K562 (cell line): ENCODE results near the gene TMEM41B. TPM values are rescaled to one million over a fixed set of nuclear protein-coding genes. Genes with fewer than 3 reads are reported as not detected.

Experiments
- ATAC-seq: fragments of 200-7000 bp; cut with Tn5 transposase; 3 replicates; pipeline ENCODE4 v1.9.1; 2020; ENCODE audit warnings: moderate library complexity
- BruUV-seq: library from RNA; stranded (reverse); fragments of 400-500 nt; replicated peaks from 2 replicates; lab custom pipeline; 2021; lab: Mats Ljungman, UMichigan
- CTCF ChIA-PET: fragments of 300-600 bp; formaldehyde crosslinking; extraction: SDS; loops from one replicate; lab custom pipeline; 2021; ENCODE audit warnings: low intra/inter-chr PET ratio; lab: Yijun Ruan, JAX
- POLR2A ChIA-PET: fragments of 300-600, 350-650 bp; sonication (Branson Sonifier 250); formaldehyde crosslinking; extraction: SDS; loops from one replicate; lab custom pipeline; 2021; ENCODE audit warnings: antibody characterized with exemption, inconsistent platforms; lab: Yijun Ruan, JAX
- DNase-seq, 4 experiments: peaks; one replicate each; pipeline versions ENCODE4 v3.0.0 to v3.0.0-alpha.2; 2011 to 2018; ENCODE audit warnings: low spot score in 3 of 4, mixed read lengths in 3 of 4; ENCODE audit errors: extremely low read depth in 1 of 4
- FAIRE-seq: peaks from 2 replicates; lab custom pipeline; 2011; peaks lifted over from hg19 to GRCh38; lab: Jason Lieb, UNC
- H2AFZ ChIP-seq: 2 replicates; pipeline ENCODE4 v1.6.0; 2011; ENCODE audit warnings: low read depth, low read length, control low read depth, inconsistent platforms
- H3K27ac ChIP-seq: fragments of 200-600 bp; 3 replicates; pipeline ENCODE4 v1.8.0; 2011; ENCODE audit warnings: low read depth, mild to moderate bottlenecking, control low read depth, inconsistent platforms, low read length, moderate library complexity, mixed read lengths; ENCODE audit errors: extremely low read depth
- H3K27me3 ChIP-seq, 2 experiments: fragments of 300-600 bp in 1 of 2; 2 replicates in 1 of 2; 3 replicates in 1 of 2; pipeline versions ENCODE4 v1.6.0 to v1.8.0; 2011; ENCODE audit warnings: inconsistent platforms in 2 of 2, low read length in 2 of 2, mild to moderate bottlenecking in 1 of 2, mixed read lengths in 1 of 2, moderate library complexity in 1 of 2; ENCODE audit not compliant: control insufficient read depth in 2 of 2, insufficient read depth in 2 of 2
- H3K36me3 ChIP-seq: fragments of 300-600 bp; 3 replicates; pipeline ENCODE4 v1.8.0; 2011; ENCODE audit warnings: mild to moderate bottlenecking, low read length, inconsistent platforms; ENCODE audit not compliant: control insufficient read depth, insufficient read depth
- H3K4me1 ChIP-seq, 2 experiments: fragments of 200-600 bp in 1 of 2; replicated peaks in 1 of 2; 2 replicates in 1 of 2; 3 replicates in 1 of 2; pipeline versions ENCODE4 v1.5.1 to v1.8.0; 2011; ENCODE audit warnings: inconsistent platforms in 2 of 2, low read length in 2 of 2, mild to moderate bottlenecking in 1 of 2, mixed read lengths in 1 of 2, moderate library complexity in 1 of 2; ENCODE audit not compliant: control insufficient read depth in 2 of 2, insufficient read depth in 2 of 2
- H3K4me2 ChIP-seq: 2 replicates; pipeline ENCODE4 v1.6.1; 2011; ENCODE audit warnings: low read length, control low read depth, inconsistent platforms, mixed read lengths; ENCODE audit not compliant: insufficient read depth
- H3K4me3 ChIP-seq: fragments of 200-600 bp; sonication (generic), shearing (Covaris generic); 2 replicates; pipeline ENCODE4 v1.5.1; 2016; ENCODE audit warnings: control low read depth, inconsistent platforms
- H3K79me2 ChIP-seq: fragments of 200-600 bp; 3 replicates; pipeline ENCODE4 v1.8.0; 2011; ENCODE audit warnings: low read length, inconsistent platforms; ENCODE audit not compliant: control insufficient read depth, insufficient read depth
- H3K9ac ChIP-seq, 2 experiments: 2 replicates each; pipeline versions ENCODE4 v1.6.0 to v1.6.1; 2011; ENCODE audit warnings: low read depth in 2 of 2, low read length in 2 of 2, control low read depth in 1 of 2, inconsistent platforms in 1 of 2, mild to moderate bottlenecking in 1 of 2, mixed read lengths in 1 of 2; ENCODE audit not compliant: insufficient read depth in 1 of 2
- H3K9me1 ChIP-seq: one replicate; pipeline ENCODE4 v1.6.0; 2011; ENCODE audit warnings: inconsistent platforms, mild to moderate bottlenecking, low read length, moderate library complexity; ENCODE audit not compliant: control insufficient read depth, insufficient read depth
- H3K9me3 ChIP-seq: replicated peaks from 2 replicates; pipeline ENCODE4 v1.5.1; 2011; ENCODE audit warnings: low read depth, low read length, inconsistent platforms; ENCODE audit not compliant: control insufficient read depth, insufficient read depth
- H4K20me1 ChIP-seq: replicated peaks from 2 replicates; pipeline ENCODE4 v1.6.1; 2011; ENCODE audit warnings: low read length, inconsistent platforms, mixed read lengths; ENCODE audit not compliant: control insufficient read depth, insufficient read depth
- CBX8 ChIP-seq: fragments of 200-600 bp; sonication (generic); IDR thresholded peaks from 2 replicates; pipeline ENCODE4 v1.6.1; 2012; ENCODE audit warnings: borderline replicate concordance, mixed run types, low read depth, mild to moderate bottlenecking, moderate library complexity, mixed read lengths, low read length, control low read depth, inconsistent platforms; ENCODE audit not compliant: poor library complexity, severe bottlenecking; ENCODE audit errors: extremely low read depth
- ESRRA ChIP-seq: fragments of 450-650 bp; IDR thresholded peaks from 2 replicates; pipeline ENCODE4 v1.6.1; 2014; ENCODE audit warnings: low read depth, mild to moderate bottlenecking, moderate library complexity, borderline replicate concordance
- ETV6 ChIP-seq, 3 experiments: fragments of 150-350 bp in 1 of 3; sonication (generic) in 1 of 3; formaldehyde crosslinking in 1 of 3; IDR thresholded peaks; 2 replicates each; pipeline versions ENCODE4 v1.6.1 to v1.8.0; 2014 to 2022; ENCODE audit warnings: borderline replicate concordance in 2 of 3, low read depth in 2 of 3, antibody characterized with exemption in 1 of 3, low read length in 1 of 3, mild to moderate bottlenecking in 1 of 3, missing genetic modification reagents in 1 of 3
- FOXA1 ChIP-seq: fragments of 450-650 bp; IDR thresholded peaks from 2 replicates; pipeline ENCODE4 v1.6.1; 2016; ENCODE audit warnings: mild to moderate bottlenecking, borderline replicate concordance
- FOXK1 ChIP-seq: sonication (generic); formaldehyde crosslinking; IDR thresholded peaks from 2 replicates; pipeline ENCODE4 v1.8.0; 2022; ENCODE audit warnings: missing genetic modification reagents, mild to moderate bottlenecking, borderline replicate concordance
- GABPA ChIP-seq: fragments of 200-800 bp; sonication (Bioruptor generic); conservative IDR thresholded peaks from 2 replicates; pipeline ENCODE4 v1.6.1; 2016; ENCODE audit warnings: low read depth, missing genetic modification characterization, missing compliant biosample characterization
- HDAC6 ChIP-seq: IDR thresholded peaks from 2 replicates; pipeline ENCODE4 v1.6.1; 2012; ENCODE audit warnings: low read depth, mild to moderate bottlenecking, control low read depth, inconsistent platforms, low read length, moderate library complexity
- HLTF ChIP-seq: fragments of 450-650 bp; IDR thresholded peaks from 2 replicates; pipeline ENCODE4 v1.6.1; 2016
- KLF16 ChIP-seq: IDR thresholded peaks from 2 replicates; pipeline ENCODE4 v1.6.1; 2016; ENCODE audit warnings: antibody characterized with exemption
- MEIS2 ChIP-seq: fragments of 450-650 bp; IDR thresholded peaks from 2 replicates; pipeline ENCODE4 v1.6.1; 2014; ENCODE audit warnings: mild to moderate bottlenecking; ENCODE audit not compliant: partially characterized antibody
- MNT ChIP-seq, 2 experiments: fragments of 450-650 bp; conservative IDR thresholded peaks; 2 replicates each; pipeline ENCODE4 v1.6.1; 2017; ENCODE audit warnings: mild to moderate bottlenecking in 2 of 2, moderate library complexity in 2 of 2
- SMARCC2 ChIP-seq: fragments of 450-650 bp; IDR thresholded peaks from 2 replicates; pipeline ENCODE4 v1.6.1; 2017; ENCODE audit warnings: antibody characterized with exemption, moderate library complexity, mild to moderate bottlenecking, low read depth
- STAT5B ChIP-seq: fragments of 250-450 bp; sonication (Bioruptor Pico); IDR thresholded peaks from 2 replicates; pipeline ENCODE4 v1.8.0; 2021; ENCODE audit warnings: mild to moderate bottlenecking, inconsistent platforms
- TEAD4 ChIP-seq, 2 experiments: sonication (generic) in 1 of 2; formaldehyde crosslinking in 1 of 2; IDR thresholded peaks; 2 replicates each; pipeline versions ENCODE4 v1.6.1 to v1.8.0; 2012 to 2022; ENCODE audit warnings: borderline replicate concordance in 1 of 2, inconsistent platforms in 1 of 2, low read length in 1 of 2, mild to moderate bottlenecking in 1 of 2, missing genetic modification reagents in 1 of 2
- YBX1 ChIP-seq: fragments of 450-650 bp; IDR thresholded peaks from 2 replicates; pipeline ENCODE4 v1.7.1; 2016; ENCODE audit warnings: mild to moderate bottlenecking
- ZKSCAN1 ChIP-seq: fragments of 150-350 bp; IDR thresholded peaks from 2 replicates; pipeline ENCODE4 v1.6.1; 2016; ENCODE audit warnings: low read depth, low read length
- ZNF124 ChIP-seq: sonication (generic); formaldehyde crosslinking; IDR thresholded peaks from 2 replicates; pipeline ENCODE4 v1.8.1; 2022; ENCODE audit warnings: missing genetic modification reagents
- ZNF347 ChIP-seq: fragments of 450-650 bp; formaldehyde crosslinking; IDR thresholded peaks from 2 replicates; pipeline ENCODE4 v1.4.0; 2020; ENCODE audit warnings: low read depth, mild to moderate bottlenecking, moderate library complexity
- ZNF589 ChIP-seq: fragments of 200-800 bp; sonication (Bioruptor generic); IDR thresholded peaks from 2 replicates; pipeline ENCODE4 v1.6.1; 2016; ENCODE audit warnings: low read depth, missing genetic modification characterization, missing compliant biosample characterization
- ZNF75A ChIP-seq: fragments of 450-650 bp; formaldehyde crosslinking; IDR thresholded peaks from 2 replicates; pipeline ENCODE4 v1.4.0; 2020; ENCODE audit warnings: mild to moderate bottlenecking
- WGBS: fragments of 100-300 bp; shearing (Covaris generic); methylation state at CpG from one replicate; pipeline ENCODE4 v1.1.6; 2016; ENCODE audit warnings: low coverage, mixed read lengths; ENCODE audit not compliant: insufficient coverage; ENCODE audit errors: missing lambda C conversion rate; 5-methylcytosine and 5-hydroxymethylcytosine counted together
- in situ Hi-C: fragments of 300-500 bp; cut with MboI; formaldehyde crosslinking; loops from 4 replicates; pipeline ENCODE4 v1.15.0; 2018; ENCODE audit warnings: inconsistent platforms, mixed read lengths
- intact Hi-C: fragments of 100-400 bp; cut with micrococcal nuclease; formaldehyde crosslinking; loops from 2 replicates; pipeline ENCODE4 v1.14.2; 2022
- polyA plus RNA-seq, 8 experiments: library from polyadenylated mRNA; depleted of rRNA in 4 of 8; stranded (reverse) in 5 of 8; unstranded in 3 of 8; fragments of >200 nt; fragmentation: Nextera tagmentation in 2 of 8; fragmentation: Illumina TruSeq in 1 of 8; extraction: Ambion mirVana in 2 of 8; extraction: Trizol in 1 of 8; gene quantifications; 2 replicates each; pipeline versions ENCODE4 v1.2.1 to v1.2.3, GENCODE V29; 2011 to 2014; ENCODE audit warnings: inconsistent platforms in 1 of 8, missing spikeins in 1 of 8
- total RNA-seq, 7 experiments: library from RNA; depleted of rRNA in 6 of 7; stranded (reverse); fragments of >200 nt in 6 of 7; fragmentation: Illumina TruSeq in 2 of 7; extraction: Trizol in 2 of 7; gene quantifications; 2 replicates each; pipeline versions ENCODE4 v1.2.1 to v1.2.3, GENCODE V29; 2011 to 2021; ENCODE audit warnings: low replicate concordance in 1 of 7
- TF ChIP-seq, protein P1 (sequence below): sonication (generic); IDR thresholded peaks from 2 replicates; pipeline ENCODE4 v1.6.1; 2016

TMEM41B gene
- total and polyA plus RNA-seq, 9 of the 15 experiments (the other 6 are each of a cell fraction or from before 2014, with no cell fraction given) = 17.1 to 89.6 (median 48.7) TPM

DNA sequence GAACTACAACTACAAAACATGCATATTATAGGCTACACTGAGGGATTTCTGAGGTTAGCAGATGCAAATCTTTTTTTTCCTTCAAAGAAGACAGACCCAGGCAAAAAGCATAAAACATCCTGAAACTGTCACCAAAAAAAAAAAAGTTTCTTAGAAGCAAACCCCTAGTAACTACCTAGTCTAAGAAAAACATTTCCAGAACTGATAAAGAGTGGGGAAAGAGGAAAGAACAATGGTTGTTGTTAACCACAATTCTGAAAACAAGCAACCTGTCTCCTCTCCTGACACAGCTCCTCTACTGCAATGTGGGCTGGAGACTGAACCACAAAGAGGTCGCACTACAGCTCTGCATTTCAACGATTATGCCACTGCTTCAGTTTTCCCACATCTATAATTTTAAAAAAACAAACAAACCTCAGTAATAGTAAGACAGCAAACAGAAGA is 64.2 kb downstream of the TMEM41B start:
- ATAC-seq = peak; percentile 77
- POLR2A ChIA-PET = interaction anchor here (1.4 to 2.4 kb wide), 3 partner anchors 10 to 14 kb away, joined by 4 to 25 read pairs (median 6); partner anchors contain the start of gene DENND5A
- TF ChIP-seq ZKSCAN1 (no peak), ZNF589 (no peak), GABPA (tag) (peak; percentile 27; the same call in 1 of the 2 replicates), HLTF (no peak), STAT5B (no peak), TEAD4 (IDR thresholded peaks at IDR 0.05; ENCODE audit: low read length) (peak; percentile 25; the same call in 1 of the 2 replicates), TEAD4 (CRISPR knock-in tag; IDR thresholded peaks at IDR 0.05; ENCODE audit: borderline replicate concordance) (no peak), ZNF124 (CRISPR knock-in tag) (no peak), YBX1 (no peak), FOXA1 (no peak), ETV6 (IDR thresholded peaks at IDR 0.05; ENCODE audit: borderline replicate concordance in 1 of 2, low read depth in 2 of 2, low read length in 1 of 2) (no peak), ETV6 (CRISPR knock-in tag; IDR thresholded peaks at IDR 0.05; ENCODE audit: borderline replicate concordance) (no peak), MNT (conservative IDR thresholded peaks at IDR 0.05) (no peak), MEIS2 (peak; percentile 30), FOXK1 (CRISPR knock-in tag) (no peak), CBX8 (no peak), ESRRA (peak; percentile 21; the same call in 1 of the 2 replicates), ZNF75A (CRISPR knock-in tag) (peak; percentile 80; the same call in 1 of the 2 replicates), KLF16 (no peak), HDAC6 (no peak), ZNF347 (CRISPR knock-in tag) (no peak), SMARCC2 (no peak)
- TF ChIP-seq, protein P1, sequence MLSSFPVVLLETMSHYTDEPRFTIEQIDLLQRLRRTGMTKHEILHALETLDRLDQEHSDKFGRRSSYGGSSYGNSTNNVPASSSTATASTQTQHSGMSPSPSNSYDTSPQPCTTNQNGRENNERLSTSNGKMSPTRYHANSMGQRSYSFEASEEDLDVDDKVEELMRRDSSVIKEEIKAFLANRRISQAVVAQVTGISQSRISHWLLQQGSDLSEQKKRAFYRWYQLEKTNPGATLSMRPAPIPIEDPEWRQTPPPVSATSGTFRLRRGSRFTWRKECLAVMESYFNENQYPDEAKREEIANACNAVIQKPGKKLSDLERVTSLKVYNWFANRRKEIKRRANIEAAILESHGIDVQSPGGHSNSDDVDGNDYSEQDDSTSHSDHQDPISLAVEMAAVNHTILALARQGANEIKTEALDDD = peak; percentile 90

More for the DNA sequence above, 64.2 kb downstream of the TMEM41B start:
- Histone ChIP-seq H3K4me3 (no peak overlapping the region), H2AFZ (no peak overlapping the region), H3K4me2 (no peak overlapping the region), H3K27ac (peak overlapping the region; percentile 40; the same call in 1 of the 3 replicates), H3K27me3 (no peaks in the 10 kb centered on the region), H3K36me3 (peaks cover 9% of the 10 kb centered on the region; the same call in 2 of the 3 replicates), H3K9me3 (no peaks in the 10 kb centered on the region), H3K4me1 (peaks cover 3 to 7% of the 10 kb centered on the region in 2 experiments; a peak in 4 of 5 replicates), H3K79me2 (peaks cover 73% of the 10 kb centered on the region), H4K20me1 (no peaks in the 10 kb centered on the region), H3K9ac (no peak overlapping the region), H3K9me1 (no peaks in the 10 kb centered on the region)
- in situ Hi-C loops = no loop called here
- DNase-seq (peak in 3 of 4 experiments; percentile 21 to 41 (median 39)), FAIRE-seq (peak; percentile 65)
- BruUV-seq = no TSS peak
- CTCF ChIA-PET = no interaction called here
- intact Hi-C loops = no loop called here
- WGBS = 8% methylated on average over 2 of the region's 2 CpGs
